Thymus (tissue), 11 donors: Measurements from ENCODE around the gene SLX4IP. TPM values are rescaled to one million over a fixed set of nuclear protein-coding genes. Genes with fewer than 3 reads are reported as not detected.

Experiments
- DNase-seq, 9 donors: peaks; one replicate each; pipeline ENCODE4 v3.0.0-alpha.2; 2013; ENCODE audit warnings: low spot score in 9 of 9, low read depth in 6 of 9, missing footprints in 1 of 9
- H3K27ac ChIP-seq, 2 donors: one replicate each; pipeline ENCODE4 v1.5.1; 2013; ENCODE audit warnings: control low read depth in 1 of 2, low read depth in 1 of 2, low read length in 1 of 2, mild to moderate bottlenecking in 1 of 2, moderate library complexity in 1 of 2
- H3K27me3 ChIP-seq, 2 donors: one replicate each; pipeline ENCODE4 v1.5.1; 2013; ENCODE audit warnings: low read length in 1 of 2; ENCODE audit not compliant: control insufficient read depth in 2 of 2, insufficient read depth in 1 of 2
- H3K36me3 ChIP-seq, 2 donors: one replicate each; pipeline ENCODE4 v1.5.1; 2013; ENCODE audit warnings: low read length in 1 of 2, mild to moderate bottlenecking in 1 of 2, moderate library complexity in 1 of 2; ENCODE audit not compliant: control insufficient read depth in 2 of 2, insufficient read depth in 2 of 2
- H3K4me1 ChIP-seq, 2 donors: one replicate each; pipeline ENCODE4 v1.5.1; 2013; ENCODE audit warnings: low read length in 2 of 2; ENCODE audit not compliant: control insufficient read depth in 2 of 2, insufficient read depth in 2 of 2
- H3K4me3 ChIP-seq, 2 donors: one replicate each; pipeline ENCODE4 v1.5.1; 2013; ENCODE audit warnings: low read length in 2 of 2, control low read depth in 1 of 2, mild to moderate bottlenecking in 1 of 2
- H3K9me3 ChIP-seq, 2 donors: one replicate each; pipeline ENCODE4 v1.5.1; 2013; ENCODE audit warnings: low read length in 1 of 2, mild to moderate bottlenecking in 1 of 2; ENCODE audit not compliant: control insufficient read depth in 2 of 2, insufficient read depth in 1 of 2
- WGBS: extraction: QIAGEN DNeasy Blood & Tissue Kit; methylation state at CpG from one replicate; pipeline ENCODE4 v1.1.7; 2013; 5-methylcytosine and 5-hydroxymethylcytosine counted together
- polyA plus RNA-seq: library from polyadenylated mRNA; stranded (reverse); fragments of 200-250 nt; gene quantifications from one replicate; pipeline ENCODE4 v1.2.3, GENCODE V29; 2013
- total RNA-seq: library from RNA; stranded (reverse); fragments of 120-200 nt; gene quantifications from one replicate; pipeline ENCODE4 v1.2.4, GENCODE V29; 2013
- donor health status: healthy.

The SLX4IP gene
- total and polyA plus RNA-seq, 2 donors: 5.1 to 7.4 TPM

DNA sequence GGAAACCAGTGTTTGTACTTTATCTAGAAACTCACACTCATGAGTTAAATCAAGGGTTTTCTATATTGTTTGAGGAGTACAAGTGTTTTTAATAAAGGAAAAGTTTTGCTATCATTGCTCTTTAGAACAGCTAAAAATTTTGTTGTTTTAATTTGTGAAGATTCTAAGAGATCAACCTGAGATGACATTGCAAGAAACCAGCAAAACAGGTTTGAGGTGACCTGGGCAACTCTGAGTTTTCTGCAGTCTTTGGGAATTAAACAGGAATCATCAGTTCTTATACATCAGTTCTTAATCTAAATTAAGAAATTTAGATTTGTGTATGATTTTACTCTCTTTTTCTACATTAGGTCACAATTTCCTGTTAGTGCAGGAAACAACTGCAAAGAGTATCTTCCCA lies 124.2 kb downstream of the SLX4IP start:
- Histone ChIP-seq H3K4me1 (no peaks in the 10 kb centered on the region), H3K27ac (no peak overlapping the region)
- no peak for DNase-seq

DNA sequence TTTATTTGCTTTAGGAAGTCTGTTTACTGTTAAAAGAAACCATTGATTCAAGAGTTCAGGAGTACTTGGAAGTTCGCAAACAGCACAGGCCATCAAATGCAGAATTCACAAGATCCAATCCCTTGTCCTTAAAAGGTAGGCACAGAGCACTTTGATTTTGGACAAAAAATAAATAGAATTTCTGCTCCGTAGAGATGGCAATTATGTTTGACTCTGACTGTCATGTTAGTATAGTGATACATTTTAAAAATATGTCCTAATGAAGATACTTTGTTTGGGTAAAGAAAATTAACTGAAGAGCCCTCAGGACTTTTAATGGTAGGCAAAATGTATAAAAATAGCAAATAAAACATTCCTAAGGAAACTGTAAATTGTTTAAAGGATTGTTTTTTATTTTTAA lies 125.6 kb downstream of the SLX4IP start:
- 96% methylated on average over 2 of the region's 2 CpGs for WGBS
- H3K4me3 ChIP-seq: no peak overlapping the region
- H3K27me3 ChIP-seq: no peaks in the 10 kb centered on the region
- peaks cover 0 to 8% of the 10 kb centered on the region in 2 donors for H3K36me3 ChIP-seq
- H3K4me1 ChIP-seq: no peaks in the 10 kb centered on the region
- H3K27ac ChIP-seq: no peak overlapping the region
- no peaks in the 10 kb centered on the region for H3K9me3 ChIP-seq
- DNase-seq: no peak

More for the DNA sequence above, 124.2 kb downstream of the SLX4IP start:
- H3K9me3 ChIP-seq: no peaks in the 10 kb centered on the region
- no peaks in the 10 kb centered on the region for H3K27me3 ChIP-seq
- peaks cover 0 to 8% of the 10 kb centered on the region in 2 donors for H3K36me3 ChIP-seq
- H3K4me3 ChIP-seq: no peak overlapping the region

DNA sequence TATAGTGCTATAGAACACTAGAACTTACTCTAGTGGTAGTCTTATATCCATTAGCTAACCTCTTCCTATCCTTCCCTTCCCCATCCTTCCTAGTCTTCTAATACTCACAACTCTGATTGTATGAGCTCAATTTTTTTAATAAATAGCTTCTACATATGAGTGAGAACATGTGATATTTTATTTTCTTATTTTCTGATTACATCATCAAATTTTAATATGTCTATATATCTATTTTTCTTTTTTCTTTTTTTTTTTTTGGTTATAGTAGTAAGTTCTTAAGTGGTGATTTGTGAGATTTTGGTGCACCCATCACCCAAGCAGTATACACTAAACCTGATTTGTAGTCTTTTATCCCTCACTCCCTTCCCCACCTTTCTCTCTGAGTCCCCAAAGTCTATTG lies 126.2 kb downstream of the SLX4IP start:
- H3K27ac ChIP-seq: no peak overlapping the region
- no peaks in the 10 kb centered on the region for H3K4me1 ChIP-seq
- H3K36me3 ChIP-seq: peaks cover 0 to 8% of the 10 kb centered on the region in 2 donors
- no peak for DNase-seq
- H3K4me3 ChIP-seq: no peak overlapping the region
- H3K9me3 ChIP-seq: no peaks in the 10 kb centered on the region
- H3K27me3 ChIP-seq: no peaks in the 10 kb centered on the region

DNA sequence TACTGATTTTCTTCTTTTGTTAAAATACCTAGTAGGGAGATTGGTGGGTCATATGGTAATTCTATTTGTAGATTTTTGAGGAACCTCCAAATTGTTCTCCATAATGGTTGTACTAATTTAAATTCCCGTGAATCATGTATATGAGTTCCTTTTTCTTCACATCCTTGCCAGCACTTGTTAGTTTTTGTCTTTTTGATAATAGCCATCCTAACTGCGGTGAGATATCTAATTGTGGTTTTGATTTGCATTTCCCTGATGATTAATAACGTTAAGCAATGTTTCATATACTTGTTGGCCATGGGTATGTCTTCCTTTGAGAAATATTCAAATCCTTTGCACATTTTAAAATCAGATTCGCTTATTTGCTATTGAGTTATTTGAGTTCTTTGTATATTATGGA lies 127.8 kb downstream of the SLX4IP start:
- Histone ChIP-seq H3K36me3 (peaks cover 0 to 3% of the 10 kb centered on the region in 2 donors), H3K4me1 (no peaks in the 10 kb centered on the region), H3K27ac (no peak overlapping the region), H3K4me3 (no peak overlapping the region), H3K27me3 (no peaks in the 10 kb centered on the region), H3K9me3 (no peaks in the 10 kb centered on the region)
- no peak for DNase-seq
- 99% methylated on average over 4 of the region's 4 CpGs for WGBS

DNA sequence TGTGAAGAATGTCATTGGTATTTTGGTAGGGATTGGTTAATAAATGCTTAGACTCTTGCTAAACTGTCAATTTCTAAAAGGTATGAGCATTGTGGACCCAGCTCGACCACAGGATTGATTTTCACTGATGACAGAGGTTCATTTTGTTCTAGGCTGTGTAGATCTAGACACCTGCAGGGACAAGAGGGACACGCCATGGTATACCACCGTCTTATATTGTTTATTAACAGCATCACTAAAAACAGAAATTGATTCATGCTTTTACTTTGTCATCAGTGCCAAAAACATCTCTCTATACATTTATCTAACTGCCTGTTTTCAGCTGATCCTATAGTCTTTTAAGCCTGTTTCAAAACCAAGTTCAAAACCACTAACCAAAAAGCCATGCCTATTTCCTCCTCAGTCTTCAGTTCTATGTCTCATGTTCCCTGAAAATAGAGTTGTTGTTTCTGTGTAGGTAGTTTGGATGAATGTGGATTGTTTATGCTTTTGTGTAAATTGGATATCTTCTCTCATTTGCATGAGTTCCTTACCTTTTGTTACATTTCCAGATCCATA lies 128.9 kb downstream of the SLX4IP start:
- peaks cover 0 to 3% of the 10 kb centered on the region in 2 donors for H3K36me3 ChIP-seq
- no peaks in the 10 kb centered on the region for H3K9me3 ChIP-seq
- no peaks in the 10 kb centered on the region for H3K4me1 ChIP-seq
- no peak overlapping the region for H3K27ac ChIP-seq
- no peak for DNase-seq
- H3K4me3 ChIP-seq: no peak overlapping the region
- WGBS: 86% methylated on average over 3 of the region's 3 CpGs
- H3K27me3 ChIP-seq: no peaks in the 10 kb centered on the region

DNA sequence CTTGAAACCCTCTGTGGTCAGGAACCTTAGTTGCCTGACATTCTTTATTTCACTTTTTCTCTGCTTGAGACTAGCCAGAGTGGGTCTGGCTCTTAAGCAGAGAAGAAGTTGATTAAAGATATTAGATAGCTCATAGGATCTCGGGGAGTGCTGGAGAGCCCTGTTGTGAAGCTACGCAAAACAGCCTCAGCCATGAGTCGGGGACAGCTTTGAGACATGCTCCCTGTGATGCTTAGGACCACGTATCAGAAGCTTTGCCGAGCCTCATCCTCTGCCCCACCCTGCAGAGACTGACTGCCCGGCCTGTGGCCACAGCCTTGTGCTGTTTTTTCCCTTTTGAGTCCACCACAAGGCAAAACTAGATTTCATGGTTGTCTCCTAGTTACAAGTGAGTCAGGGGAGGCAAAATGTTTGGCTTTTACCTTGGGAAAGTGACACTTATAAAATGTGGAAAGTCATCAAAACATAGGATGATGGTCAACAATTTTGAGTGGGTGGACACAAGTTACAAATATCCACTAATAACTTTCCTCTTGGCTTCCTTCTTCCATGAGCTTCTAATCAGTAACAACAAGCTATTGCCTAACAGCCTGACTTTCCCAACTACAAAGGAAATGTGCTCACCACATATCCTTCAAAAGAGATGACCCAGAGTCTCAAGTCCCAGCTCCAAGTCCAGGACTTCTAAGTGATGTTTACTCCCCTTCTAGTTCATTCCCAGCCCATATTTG lies 130.3 kb downstream of the SLX4IP start:
- H3K36me3 ChIP-seq: peaks cover 0 to 3% of the 10 kb centered on the region in 2 donors
- WGBS: 97% methylated on average over 6 of the region's 6 CpGs
- H3K4me3 ChIP-seq: no peak overlapping the region
- no peaks in the 10 kb centered on the region for H3K4me1 ChIP-seq
- no peaks in the 10 kb centered on the region for H3K9me3 ChIP-seq
- no peaks in the 10 kb centered on the region for H3K27me3 ChIP-seq
- no peak for DNase-seq
- no peak overlapping the region for H3K27ac ChIP-seq

DNA sequence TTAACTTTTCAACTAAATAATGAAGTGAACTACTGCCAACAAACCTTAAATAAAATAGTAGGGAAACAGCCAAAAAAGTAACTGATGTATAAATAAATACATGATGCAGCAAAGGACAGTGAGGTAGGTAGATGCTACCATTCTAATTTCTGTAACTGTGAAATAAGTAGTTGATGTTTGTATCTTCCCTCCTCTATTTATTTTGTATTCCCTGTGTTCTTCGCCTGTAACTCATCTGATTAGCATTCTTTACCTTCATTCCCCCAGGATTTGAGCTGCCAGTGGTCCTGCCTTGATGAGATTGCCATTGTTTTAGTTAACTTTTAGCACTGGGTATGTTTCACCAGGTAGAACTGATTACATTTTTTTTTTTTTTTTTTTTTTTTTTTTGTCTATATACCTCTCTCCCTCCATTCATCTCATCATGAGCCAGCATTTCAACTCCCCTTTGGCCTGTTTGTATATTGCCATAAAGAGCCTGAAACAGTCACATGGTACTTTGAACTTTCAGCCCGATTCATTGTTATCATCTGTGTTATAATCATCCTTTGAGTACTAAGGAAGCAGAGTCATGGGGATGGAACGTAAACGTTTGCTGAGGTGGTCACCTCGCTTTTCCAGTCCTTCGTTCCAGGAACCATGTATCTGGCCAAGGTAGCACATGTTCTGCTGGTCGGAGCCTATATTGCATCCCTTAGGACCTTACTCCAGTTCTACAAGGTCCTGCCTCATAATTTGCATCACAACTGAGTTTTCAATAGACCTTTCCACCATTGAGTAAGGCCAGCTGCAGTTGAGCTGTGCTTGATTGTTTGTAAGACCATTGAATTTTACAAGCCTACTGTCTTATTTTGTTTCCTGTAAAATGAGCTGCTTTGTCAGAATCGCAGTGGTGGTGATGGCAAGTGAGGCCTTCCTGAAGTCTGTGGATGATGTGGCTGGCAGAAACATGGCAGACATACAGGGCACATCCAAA lies 131.1 kb downstream of the SLX4IP start:
- DNase-seq: no peak
- H3K36me3 ChIP-seq: peaks cover 0 to 3% of the 10 kb centered on the region in 2 donors
- no peaks in the 10 kb centered on the region for H3K9me3 ChIP-seq
- WGBS: 86% methylated on average over 8 of the region's 8 CpGs
- H3K27me3 ChIP-seq: no peaks in the 10 kb centered on the region
- no peak overlapping the region for H3K27ac ChIP-seq
- no peak overlapping the region for H3K4me3 ChIP-seq
- peaks cover 0 to 2% of the 10 kb centered on the region in 2 donors for H3K4me1 ChIP-seq

DNA sequence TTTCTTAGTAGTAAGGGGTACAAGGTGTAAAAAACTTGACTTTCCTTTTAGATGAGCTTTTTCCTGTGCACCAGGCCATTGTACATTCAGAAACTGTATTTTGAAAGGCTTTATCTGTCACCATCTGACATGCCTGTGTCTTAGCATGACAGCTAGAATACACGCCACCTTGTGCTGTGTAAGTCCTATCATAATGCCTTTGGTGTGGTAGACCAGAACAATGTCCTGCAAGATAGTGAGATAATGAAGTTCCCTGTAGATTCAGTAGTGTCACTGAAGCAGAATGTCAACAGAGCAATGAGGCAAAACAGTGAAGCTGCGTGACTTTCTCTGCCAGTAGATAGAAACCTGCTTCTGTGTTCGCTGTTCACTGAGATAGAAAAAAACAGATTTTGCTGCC lies 132.9 kb downstream of the SLX4IP start:
- no peaks in the 10 kb centered on the region for H3K9me3 ChIP-seq
- H3K27me3 ChIP-seq: no peaks in the 10 kb centered on the region
- H3K4me3 ChIP-seq: no peak overlapping the region
- peaks cover 0 to 8% of the 10 kb centered on the region in 2 donors for H3K4me1 ChIP-seq
- H3K36me3 ChIP-seq: no peaks in the 10 kb centered on the region
- DNase-seq: no peak
- H3K27ac ChIP-seq: no peak overlapping the region
- 91% methylated on average over 3 of the region's 3 CpGs for WGBS

DNA sequence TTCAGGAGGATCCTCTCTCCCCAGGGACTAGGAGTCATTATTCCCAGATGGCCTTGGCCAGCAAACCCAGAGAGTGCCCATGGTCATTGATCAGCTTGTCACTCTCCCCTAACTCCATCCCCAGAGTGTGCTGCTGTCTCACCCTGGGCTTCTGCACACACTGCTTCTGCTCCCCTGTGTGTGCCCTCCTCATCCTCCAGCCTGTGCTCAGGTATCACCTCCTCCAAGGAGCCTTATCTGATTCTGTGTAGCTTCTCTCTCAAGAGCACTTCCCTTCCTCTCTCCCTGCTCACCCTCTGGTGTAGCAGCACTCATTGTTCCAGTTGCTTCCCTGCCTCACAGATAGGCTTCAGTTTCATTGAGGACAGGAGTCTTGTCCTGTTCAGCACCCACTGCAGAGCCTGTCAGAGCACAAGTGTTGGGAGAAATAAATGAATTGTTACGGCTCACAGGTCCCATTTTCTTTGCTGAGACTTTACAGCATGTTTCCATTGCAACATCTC lies 136.3 kb downstream of the SLX4IP start:
- 97% methylated on average over 1 of the region's 1 CpG for WGBS
- H3K4me3 ChIP-seq: no peak overlapping the region
- H3K9me3 ChIP-seq: no peaks in the 10 kb centered on the region
- no peaks in the 10 kb centered on the region for H3K36me3 ChIP-seq
- peaks cover 0 to 8% of the 10 kb centered on the region in 2 donors for H3K4me1 ChIP-seq
- DNase-seq: no peak
- no peak overlapping the region for H3K27ac ChIP-seq
- no peaks in the 10 kb centered on the region for H3K27me3 ChIP-seq
